HCT116 (cell line): Measurements from ENCODE around the gene TMEM60.

ENCODE experiments used
- ATF3 ChIP-seq: IDR thresholded peaks from 2 replicates; pipeline ENCODE4 v1.6.1; 2012
- CEBPB ChIP-seq: IDR thresholded peaks from 2 replicates; pipeline ENCODE4 v1.6.1; 2012; ENCODE audit warnings: low read depth
- CTCF ChIP-seq, 3 experiments: fragments of 200-600 bp in 1 of 3; sonication (generic) in 1 of 3; IDR thresholded peaks in 2 of 3; conservative IDR thresholded peaks in 1 of 3; 2 replicates each; pipeline ENCODE4 v1.5.1; 2012 to 2017; ENCODE audit warnings: low read depth in 2 of 3, low read length in 2 of 3, antibody characterized with exemption in 1 of 3, borderline replicate concordance in 1 of 3, control low read depth in 1 of 3, mild to moderate bottlenecking in 1 of 3, mixed read lengths in 1 of 3, mixed run types in 1 of 3, moderate library complexity in 1 of 3; ENCODE audit not compliant: insufficient read depth in 1 of 3
- EZH2 ChIP-seq: fragments of 200-600 bp; sonication (generic); IDR thresholded peaks from 2 replicates; pipeline ENCODE4 v1.6.1; 2017; ENCODE audit warnings: antibody characterized with exemption, mixed run types
- JUND ChIP-seq: IDR thresholded peaks from 2 replicates; pipeline ENCODE4 v1.6.1; 2012
- POLR2A ChIP-seq: IDR thresholded peaks from 2 replicates; pipeline ENCODE4 v1.7.0; 2011; ENCODE audit warnings: borderline replicate concordance; ENCODE audit not compliant: insufficient read depth, insufficient read length; ENCODE audit errors: extremely low read depth
- RAD21 ChIP-seq: IDR thresholded peaks from 2 replicates; pipeline ENCODE4 v1.6.1; 2012; ENCODE audit warnings: low read depth, mild to moderate bottlenecking
- SIN3A ChIP-seq: IDR thresholded peaks from 2 replicates; pipeline ENCODE4 v1.6.1; 2012; ENCODE audit warnings: low read depth
- SP1 ChIP-seq: IDR thresholded peaks from 2 replicates; pipeline ENCODE4 v1.6.1; 2012; ENCODE audit warnings: low read depth

DNA sequence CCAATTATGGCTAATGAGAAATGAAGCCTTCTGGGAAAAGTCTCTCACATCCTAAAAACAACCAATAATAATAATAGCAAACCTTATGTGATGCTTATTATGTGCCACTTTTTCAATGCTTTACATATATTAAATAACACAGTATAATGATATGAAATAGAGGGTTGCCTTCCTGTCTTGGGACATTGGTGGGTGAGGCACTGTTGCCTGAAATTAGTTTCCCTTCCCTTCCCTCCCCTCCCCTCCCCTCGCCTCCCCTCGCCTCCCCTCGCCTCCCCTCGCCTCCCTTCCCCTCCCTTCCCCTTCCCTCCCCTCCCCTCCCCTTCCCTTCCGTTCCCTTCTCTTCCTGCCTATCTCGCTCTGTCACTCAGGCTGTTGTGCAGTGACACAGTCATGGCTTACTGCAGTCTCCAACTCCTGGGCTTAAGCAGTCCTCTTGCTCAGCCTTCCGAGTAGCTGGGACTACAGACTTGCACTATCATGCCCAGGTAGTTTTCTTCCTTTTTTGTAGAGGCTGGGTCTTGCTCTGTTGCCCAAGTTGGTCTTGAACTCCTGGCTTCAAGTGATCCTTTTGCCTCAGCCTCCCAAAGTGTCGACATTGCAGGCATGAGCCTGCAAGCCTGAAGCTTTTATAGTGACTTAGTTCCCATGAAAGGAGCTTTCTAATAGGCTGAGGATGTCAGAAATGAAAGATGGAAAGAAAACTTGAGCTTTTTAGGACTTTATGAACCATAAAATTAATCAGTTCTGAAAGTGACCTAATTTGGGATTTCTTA lies 48.3 kb upstream of the TMEM60 start:
- TF ChIP-seq SIN3A (no peak), CTCF (IDR thresholded peaks at IDR 0.05 in 2 of 3, conservative IDR thresholded peaks at IDR 0.05 in 1 of 3; ENCODE audit: borderline replicate concordance in 1 of 3, insufficient read depth in 1 of 3, low read depth in 2 of 3, low read length in 2 of 3) (no peak), CEBPB (no peak), EZH2 (no peak), POLR2A (no peak), RAD21 (no peak), JUND (no peak), ATF3 (no peak), SP1 (no peak)
